Left ventricle myocardium superior (tissue), 1 donor: Measurements from ENCODE around the gene ROPN1L. TPM values are rescaled to one million over a fixed set of nuclear protein-coding genes. Genes with fewer than 3 reads are reported as not detected.
A peak's percentile ranks its signal among the peaks of the same experiment; 100 is the strongest.

Experiments used
- ATAC-seq: fragments of 200-7000 bp; cut with Tn5 transposase; one replicate; pipeline ENCODE4 v1.9.1; 2020; ENCODE audit warnings: mild to moderate bottlenecking, moderate library complexity
- DNase-seq: peaks from one replicate; pipeline ENCODE4 v3.0.0-alpha.2; 2020
- intact Hi-C: fragments of 100-400 bp; cut with micrococcal nuclease; formaldehyde crosslinking; loops from one replicate; pipeline ENCODE4 v1.11.0; 2022
- total RNA-seq: library from RNA; stranded (reverse); fragmentation: NEBNext Ultra II Directional; extraction: Animal tissue kit (Norgen Biotek cat#: 25700); gene quantifications from one replicate; pipeline ENCODE4 v1.2.1, GENCODE V29; 2021
- donor health status: DM: no; HTN: yes; CAD: no; lungs with severe emphysema.

The ROPN1L gene
- total RNA-seq, 1 donor from 2014 or later: 0.20 TPM

DNA sequence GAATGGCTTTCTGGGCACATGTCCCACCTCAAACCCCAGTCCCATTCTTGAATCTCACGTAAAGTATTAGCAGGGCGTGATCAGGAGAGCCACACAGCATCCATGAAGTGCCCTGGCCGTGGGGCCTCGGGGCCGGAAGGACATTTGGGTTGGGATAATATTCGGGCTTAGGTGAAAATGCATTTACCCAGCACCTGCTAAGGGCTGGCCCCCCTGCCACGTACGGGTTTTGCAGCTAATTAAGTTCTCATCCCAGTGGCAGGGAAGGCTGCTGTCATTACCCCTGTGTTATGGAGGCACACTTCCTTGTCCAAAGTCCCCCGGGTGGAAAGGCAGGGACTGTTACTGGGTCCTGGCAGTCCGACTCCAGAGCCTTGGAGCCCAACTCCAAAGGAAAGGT is 29.0 kb downstream of the ROPN1L start:
- no peak for ATAC-seq
- DNase-seq: no peak
- intact Hi-C loops: no loop called here

DNA sequence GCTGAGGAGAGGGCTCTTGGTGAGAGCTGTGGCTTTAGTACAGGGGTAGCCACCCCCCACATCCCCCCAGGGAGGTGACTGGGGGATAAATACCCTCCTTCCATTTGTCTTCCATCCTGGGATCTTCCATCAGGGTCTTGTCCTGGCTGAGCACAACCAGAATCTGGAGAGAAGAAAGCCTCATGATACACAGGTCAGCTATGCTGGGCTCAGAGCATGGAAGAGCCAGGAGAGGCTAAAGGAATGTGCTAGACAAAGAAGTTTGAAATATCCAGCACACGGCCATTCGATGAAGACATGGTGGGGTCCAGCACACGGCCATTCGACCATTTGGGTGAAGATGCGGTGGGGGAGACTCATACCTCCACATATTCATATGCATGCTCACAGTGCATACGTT is 30.0 kb downstream of the ROPN1L start:
- DNase-seq (no peak), ATAC-seq (no peak)
- intact Hi-C loops: no loop called here

DNA sequence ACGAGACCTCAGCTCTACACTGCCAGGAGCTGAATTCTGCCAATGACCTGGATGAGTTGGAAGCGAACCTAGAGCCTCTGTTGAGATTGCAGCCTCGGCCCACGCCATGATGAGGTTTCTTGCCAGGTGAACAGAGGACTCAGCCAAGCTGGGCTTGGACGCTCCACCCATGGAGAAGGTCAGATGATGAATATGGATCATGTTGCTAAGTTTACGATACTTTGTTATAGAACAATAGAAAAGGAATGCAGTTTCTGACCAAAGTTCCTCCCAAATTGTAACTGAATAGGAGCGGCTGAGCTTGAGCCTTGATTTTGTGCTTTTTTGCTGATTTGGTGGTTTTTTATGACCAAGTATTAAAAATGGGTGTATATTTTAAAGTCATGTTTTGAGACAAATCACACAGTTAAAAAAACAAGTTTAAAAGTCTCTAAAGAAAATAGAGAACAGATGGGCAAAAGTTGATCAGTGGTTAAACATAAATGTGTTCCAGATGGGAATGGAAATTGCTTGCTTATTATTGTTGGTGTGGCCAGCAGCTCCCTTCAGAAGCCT is 32.9 kb downstream of the ROPN1L start:
- ATAC-seq (no peak), DNase-seq (no peak)
- intact Hi-C loops: no loop called here

DNA sequence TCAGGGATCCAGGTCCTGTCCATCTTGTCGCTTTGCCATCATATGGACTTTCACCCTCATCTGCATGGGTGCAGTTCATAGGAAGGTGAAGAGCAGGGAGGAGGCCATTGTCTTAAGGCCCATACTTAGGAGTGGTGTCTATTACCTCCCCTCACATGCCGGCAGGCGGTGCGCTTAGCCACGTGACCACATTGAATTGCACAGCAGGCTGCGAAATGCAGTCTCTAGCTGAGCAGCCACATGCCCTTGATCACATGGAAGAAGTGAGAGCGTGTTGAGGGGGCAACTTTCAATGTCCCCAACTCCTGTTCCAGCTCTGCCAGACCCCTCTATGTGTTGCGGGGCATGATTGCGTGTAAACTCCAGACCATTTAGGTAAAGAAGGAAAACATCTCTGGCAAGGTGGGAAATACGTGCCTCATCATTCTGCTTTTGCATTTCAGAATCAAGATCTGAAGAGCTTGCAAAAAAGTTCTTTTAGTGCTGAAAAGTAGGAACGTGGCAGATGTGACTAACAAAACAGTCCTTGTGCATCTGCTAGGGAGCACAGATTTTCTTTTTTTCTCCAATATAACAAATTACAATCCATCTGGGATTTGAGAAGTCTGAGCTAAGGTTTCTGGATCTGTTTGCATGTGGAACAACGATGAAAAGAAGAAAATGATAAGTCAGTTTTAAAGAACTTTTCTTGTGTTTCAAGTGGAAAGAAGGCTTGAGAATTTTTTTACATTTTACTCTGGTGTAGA is 34.4 kb downstream of the ROPN1L start:
- intact Hi-C loops: no loop called here
- no peak for ATAC-seq
- DNase-seq: no peak

DNA sequence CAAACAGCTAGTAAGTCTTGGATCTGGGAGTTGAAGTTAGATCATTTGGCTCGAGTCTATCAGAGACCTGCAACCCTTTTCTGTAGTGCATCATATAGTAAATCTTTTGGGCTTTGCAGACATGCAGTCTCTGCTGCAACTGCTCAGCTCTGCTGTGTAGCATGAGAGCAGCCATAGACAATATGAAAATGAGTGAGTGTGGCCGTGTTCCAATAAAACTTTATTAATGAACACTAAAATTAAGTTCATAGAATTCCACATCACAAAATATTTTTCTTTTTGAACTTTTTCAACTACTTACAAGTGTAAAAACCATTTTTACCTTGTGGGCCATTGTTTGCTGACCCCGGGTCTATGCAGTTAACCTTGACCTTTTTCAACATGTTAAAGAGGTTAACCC is 35.2 kb downstream of the ROPN1L start:
- DNase-seq (no peak), ATAC-seq (no peak)
- intact Hi-C loops: no loop called here

DNA sequence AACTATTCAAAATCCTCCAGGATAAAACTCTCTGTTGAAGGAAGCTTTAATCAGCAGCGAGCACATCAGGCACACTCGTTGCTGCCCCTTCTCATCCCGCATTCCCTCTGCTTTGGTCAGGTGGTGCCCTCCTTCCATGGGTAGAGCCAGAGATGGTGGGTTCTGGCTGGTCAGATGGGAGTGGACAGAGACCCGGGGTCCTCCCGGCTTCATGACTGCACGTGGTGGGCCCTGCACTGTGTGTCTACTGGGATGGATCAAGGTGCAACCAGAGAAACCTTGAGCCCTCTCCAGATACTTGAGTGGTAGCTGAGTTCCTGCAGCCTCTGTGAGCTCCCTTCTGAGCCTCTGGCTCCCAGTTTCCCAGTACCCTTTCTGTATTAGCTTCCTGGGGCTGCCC is 36.3 kb downstream of the ROPN1L start:
- intact Hi-C loops: no loop called here
- ATAC-seq (no peak), DNase-seq (no peak)

DNA sequence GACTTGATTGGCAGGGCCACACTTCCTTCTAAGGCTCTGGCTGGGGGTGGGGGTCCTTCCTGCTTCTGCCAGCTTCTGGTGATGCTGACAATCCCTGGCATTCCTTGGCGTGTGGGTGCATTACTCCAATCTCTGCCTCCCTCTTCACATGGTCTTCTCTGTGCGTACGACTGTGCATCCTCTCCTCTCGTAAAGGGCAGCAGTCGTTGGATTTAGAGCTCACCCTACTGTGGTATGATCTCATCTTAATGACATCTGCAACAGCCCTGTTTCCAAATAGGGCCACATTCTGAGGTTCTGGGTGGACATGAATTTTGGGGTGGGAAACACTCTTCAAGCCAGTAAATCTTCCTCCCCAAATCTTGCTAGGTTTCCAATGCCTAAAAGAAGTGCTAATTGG is 36.8 kb downstream of the ROPN1L start:
- no peak for DNase-seq
- intact Hi-C loops: no loop called here
- no peak for ATAC-seq

DNA sequence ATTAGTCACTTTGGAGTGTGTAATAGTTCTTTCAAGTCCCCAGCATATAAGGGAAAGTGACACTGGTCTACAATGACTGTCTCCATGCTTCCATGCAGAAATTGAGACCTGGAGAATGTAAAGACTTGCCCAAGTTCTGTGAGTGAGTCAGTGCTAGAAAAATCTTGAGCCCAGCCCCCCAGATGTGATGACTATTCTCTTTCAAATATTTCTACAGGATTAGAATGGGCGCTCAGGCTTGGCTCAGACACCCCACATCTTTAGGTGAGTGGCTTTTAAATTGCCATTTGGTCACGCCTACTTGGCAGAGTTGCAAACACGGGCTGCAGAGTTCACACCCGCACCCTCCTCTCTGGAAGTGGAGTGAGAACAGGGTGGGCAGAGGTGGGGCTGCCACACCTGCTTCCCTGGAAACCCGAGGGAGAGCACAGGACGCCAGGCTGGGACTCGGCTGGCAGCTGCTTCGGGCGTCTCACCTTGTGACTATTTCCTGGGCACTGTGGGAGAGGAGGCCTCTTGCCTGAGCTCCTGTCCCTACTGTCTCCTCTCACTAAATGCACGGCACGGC is 37.6 kb downstream of the ROPN1L start:
- ATAC-seq (no peak), DNase-seq (no peak)
- intact Hi-C loops: no loop called here

DNA sequence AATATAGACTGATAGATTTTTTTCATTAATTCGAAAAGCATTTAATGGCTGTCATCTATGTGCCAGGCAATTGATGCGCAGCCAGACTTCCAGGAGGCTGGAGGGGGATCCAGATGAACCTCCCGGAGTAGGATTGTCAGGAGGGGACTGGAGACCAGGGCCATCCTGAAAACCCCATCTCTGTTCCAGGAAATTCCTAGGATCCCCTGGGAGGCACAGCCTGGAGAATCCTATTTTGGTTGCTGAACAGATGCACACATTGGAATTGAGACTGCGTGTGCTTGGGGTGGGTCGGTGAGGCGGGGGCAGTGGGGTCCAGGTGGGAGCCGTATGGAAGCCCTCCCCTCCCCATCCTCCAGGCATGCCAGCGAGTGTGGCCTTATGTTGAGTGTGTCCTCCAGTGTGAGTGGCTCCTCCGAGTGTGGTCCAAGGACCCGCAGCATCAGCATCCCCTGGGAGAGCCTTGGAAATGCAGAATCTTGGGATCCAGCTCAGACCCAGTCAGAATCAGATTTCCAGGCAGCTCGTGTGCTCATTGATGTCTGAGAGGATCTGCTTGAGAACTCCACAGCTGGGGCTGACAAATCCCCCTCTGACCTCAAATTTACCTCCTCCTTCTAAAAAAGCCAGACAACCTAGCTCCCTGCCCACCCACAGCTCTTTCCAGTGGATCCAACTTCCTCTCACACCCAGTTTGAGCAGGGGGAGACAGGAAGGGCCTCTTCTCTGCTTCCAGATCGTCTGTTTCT is 38.7 kb downstream of the ROPN1L start:
- intact Hi-C loops: no loop called here
- DNase-seq (no peak), ATAC-seq (no peak)

DNA sequence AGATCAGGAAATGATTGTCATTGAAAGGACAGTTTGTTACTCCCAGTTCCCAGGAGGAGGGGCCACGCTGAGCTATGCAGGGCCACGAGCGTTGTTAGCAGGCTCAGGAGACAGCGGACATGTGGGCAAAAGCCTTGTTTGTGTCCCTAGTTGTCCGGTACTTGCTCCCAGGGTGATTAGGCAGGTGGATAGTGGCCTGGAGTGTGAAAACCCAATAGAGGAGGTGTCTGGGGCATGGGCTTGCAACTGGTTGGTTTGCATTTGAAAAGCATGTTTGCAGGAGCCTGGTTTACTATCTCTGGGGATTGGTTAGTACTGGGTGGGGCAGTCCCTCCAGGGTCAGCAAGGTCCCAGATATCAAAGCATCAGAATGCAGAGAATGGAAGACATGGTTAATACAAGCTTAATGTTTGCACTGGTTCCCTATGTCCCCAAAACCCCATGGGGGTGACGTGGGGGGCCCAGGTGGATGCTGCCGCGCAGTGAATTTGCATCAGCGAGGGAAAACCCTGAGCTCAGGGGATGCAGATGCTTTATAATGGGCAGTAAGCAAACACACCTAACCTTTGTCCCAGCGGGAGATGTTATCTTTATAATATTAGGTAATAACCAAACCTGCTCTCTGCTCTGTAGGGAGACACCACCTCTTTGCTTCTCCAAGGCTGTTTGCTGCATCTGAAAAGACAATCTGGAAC is 39.7 kb downstream of the ROPN1L start:
- intact Hi-C loops: no loop called here
- ATAC-seq (no peak), DNase-seq (no peak)

DNA sequence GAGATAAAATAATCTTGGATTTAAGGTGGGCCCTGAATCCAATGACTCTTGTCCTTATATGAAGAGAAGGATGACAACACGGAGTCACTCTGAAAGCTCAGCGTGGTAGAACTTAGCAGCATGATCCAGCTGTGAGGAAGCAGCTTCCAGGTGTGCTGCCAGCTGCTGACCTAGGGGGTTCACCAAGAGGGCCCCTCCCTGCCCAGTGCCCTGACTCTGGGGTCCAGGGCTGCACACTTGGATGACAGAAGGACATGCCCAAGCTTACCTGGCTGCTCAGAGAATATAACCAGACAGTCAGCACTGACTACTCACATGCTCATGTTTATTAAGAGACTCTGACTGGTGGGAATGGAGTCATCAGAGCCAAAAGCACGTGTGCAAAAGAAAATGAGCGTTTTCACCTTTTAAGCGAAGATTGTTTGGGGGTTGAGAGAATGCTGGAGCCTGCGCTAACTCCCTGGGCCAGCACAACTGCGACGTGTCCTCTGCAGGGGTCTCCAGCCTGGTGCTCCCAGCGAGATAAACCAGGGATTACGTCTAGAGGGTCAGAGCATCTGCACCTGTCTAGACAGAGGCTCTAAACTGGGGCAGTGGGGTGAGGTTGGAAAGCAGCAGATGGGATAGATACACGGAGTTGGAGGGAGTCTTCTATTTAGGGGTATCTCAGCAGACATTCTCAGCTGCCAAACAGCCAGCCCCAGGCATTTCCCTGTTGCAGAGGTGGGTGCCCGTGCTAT is 41.3 kb downstream of the ROPN1L start:
- intact Hi-C loops: no loop called here
- ATAC-seq (no peak), DNase-seq (no peak)

DNA sequence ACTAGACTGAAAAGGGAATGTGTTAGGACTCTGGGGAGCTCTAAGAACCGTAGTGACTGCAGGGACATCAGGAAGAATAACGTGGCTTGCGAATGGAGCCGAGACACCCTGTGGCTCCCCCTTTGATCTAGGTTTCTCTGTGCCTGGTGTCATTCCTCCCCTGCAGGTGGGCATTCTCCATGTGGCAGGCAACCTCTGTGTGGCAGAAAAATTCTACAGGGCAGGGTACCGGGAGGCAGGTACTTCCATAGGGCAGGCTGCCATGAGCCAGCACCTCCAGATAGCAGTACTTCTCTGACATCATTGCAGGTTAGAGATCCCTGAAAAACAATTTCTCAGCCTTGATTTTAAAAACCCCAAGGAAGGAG is 43.1 kb downstream of the ROPN1L start:
- ATAC-seq (no peak), DNase-seq (no peak)
- intact Hi-C loops: no loop called here

DNA sequence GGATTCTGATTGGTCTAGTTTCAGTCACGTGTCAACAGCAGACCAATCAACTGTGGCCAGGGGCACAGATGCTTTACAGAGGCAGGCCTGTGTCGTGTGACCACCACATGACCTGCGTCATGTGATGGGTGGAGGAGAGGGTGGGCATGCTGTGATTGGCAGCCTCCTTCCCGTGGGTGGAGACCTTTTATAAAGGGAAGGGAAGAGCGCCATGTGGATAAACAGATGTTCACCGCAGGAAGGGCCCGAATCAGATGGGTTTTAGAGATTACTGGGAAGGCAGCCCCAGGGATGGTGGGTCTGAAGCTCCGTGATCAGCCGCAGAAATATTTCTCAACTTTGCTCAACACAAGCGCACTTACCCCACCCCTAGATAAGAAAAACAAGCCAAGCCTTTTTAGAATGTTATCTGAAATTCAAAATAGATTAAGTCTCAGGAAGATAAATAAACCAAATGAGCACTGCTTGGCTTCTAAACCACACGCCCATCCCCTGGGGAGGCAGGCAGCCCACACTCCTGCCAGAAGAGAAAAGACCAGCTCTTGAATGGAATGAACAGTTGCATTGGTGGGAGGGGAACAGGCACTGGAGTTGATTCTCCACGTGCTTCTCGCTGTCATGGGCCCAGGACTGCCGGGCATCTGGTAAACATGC is 43.6 kb downstream of the ROPN1L start:
- intact Hi-C loops: no loop called here
- peak; percentile 62 for DNase-seq
- ATAC-seq: peak; percentile 81

DNA sequence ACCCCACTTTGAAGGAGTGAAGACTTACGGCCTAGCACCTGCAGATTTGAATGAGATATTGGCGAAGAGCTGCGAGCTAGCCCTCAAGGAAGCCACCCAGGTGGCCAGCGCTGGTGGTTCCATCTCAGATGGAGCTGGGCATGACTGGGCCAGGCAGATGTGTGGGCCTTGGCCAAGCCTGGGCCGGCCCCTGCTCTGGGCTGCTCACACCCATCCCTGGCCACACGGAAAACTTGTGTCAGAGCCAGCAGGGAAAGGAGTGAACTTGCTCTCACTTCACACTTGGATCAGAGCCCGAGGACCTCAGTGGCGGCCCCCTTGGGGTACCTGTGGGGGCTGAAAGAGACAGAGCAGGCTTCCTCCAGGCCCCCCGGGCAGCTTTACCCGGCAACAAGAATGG is 44.2 kb downstream of the ROPN1L start:
- no peak for DNase-seq
- ATAC-seq: peak; percentile 40
- intact Hi-C loops: no loop called here

DNA sequence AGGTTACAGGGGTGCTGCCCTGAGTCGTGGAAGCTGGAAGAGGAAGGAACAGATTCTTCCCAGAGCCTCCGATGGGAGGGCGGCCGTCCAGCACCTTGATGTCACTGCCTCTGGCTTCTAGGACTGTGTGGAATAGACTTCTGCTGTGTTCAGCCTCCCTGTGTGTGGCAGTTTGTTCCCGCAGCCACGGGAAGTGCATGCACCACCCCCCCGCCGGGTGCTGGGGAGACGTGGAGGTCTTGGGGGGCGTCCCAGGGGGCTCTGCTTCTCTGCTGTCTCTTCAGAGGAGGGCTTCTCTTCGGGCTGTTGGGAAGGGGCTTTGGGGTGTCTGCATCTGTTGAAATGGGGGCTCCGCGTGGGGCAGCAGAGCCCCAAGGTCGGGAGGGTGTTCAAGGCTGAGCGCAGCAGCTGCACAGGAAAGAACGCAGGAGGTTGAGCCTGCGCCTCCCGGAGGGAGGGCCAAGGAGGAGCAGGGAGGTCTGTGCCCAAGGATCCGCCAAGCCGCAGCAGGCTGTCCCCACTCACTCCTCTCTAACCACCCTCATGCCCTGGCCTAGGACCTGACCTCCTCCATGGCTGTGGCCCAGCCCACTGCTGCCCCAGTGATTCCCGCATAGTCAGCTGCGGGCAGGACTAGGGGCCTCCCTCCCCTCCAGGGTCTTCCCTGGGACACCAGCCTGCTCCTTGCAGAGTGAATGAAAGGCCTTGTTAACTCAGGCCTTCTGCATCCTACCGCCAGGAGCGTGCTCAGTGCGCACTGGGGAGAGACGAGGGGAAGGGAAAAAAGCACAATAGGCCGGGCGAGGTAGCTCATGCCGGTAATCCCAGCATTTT is 45.0 kb downstream of the ROPN1L start:
- intact Hi-C loops: no loop called here
- ATAC-seq: peak; percentile 9
- peak; percentile 38 for DNase-seq

DNA sequence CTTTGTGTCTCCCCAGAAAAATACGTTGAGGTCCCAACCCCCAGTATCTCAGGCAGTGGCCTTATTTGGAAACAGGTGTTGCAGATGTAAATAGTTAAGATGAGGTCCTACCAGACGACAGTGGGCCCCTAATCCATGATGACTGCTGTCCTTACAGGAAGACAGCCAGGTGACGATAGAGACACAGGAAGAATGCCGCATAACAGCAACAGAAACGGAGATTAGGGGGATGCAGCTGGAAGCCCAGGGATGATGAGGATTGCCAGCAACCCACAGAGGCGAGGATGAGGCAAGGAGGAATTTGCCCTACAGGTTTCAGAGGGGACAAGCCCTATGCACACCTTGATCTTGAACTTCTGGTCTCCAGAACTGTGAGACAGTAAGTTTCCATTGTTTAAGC is 46.5 kb downstream of the ROPN1L start:
- no peak for DNase-seq
- intact Hi-C loops: no loop called here
- no peak for ATAC-seq

DNA sequence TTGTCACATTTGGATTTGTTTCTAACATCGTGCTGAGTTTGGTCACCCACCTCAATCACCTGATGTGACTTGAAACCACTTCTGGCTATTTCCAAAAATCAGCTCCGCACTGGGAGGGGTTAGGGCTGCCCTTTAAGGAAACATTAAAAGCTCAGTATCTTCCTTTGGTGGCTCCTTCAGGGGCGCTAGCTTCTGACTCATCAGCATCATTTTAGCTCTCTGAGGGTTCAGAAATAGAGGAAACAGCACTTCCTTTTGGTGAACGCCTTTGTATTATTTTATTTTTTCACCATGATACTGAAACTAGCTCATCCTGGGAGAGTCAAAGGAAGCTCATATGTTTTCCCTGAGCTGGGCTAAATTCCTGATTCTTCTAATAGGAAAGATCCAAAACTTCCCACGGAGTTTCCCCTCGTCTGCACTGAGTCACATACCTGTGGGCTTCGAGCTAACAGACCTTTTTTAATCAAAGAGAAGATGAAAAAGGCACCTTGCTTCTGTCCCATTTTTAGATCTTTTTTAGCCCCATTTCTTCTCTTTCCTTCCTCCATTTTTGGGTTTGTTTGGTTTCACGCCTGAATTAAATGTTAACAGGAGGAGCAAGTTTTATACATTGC is 48.2 kb downstream of the ROPN1L start:
- intact Hi-C loops: no loop called here
- no peak for DNase-seq
- peak; percentile 12 for ATAC-seq
